Neural progenitor cell (in vitro differentiated cells): ENCODE data around the gene ILKAP. TPM values are rescaled to one million over a fixed set of nuclear protein-coding genes. Genes with fewer than 3 reads are reported as not detected.

ENCODE experiments used
- DNase-seq: peaks from one replicate; pipeline ENCODE4 v3.0.0-alpha.2; 2016; ENCODE audit warnings: low spot score
- H2AFZ ChIP-seq: fragments of 200-600 bp; sonication (generic); replicated peaks from 2 replicates; pipeline ENCODE4 v1.6.1; 2016; ENCODE audit warnings: antibody characterized with exemption
- H3F3A ChIP-seq: fragments of 200-600 bp; sonication (generic); 2 replicates; pipeline ENCODE4 v1.6.1; 2016; ENCODE audit warnings: antibody characterized with exemption, low read depth
- H3K27ac ChIP-seq: fragments of 200-600 bp; sonication (generic); 2 replicates; pipeline ENCODE4 v1.5.1; 2016; ENCODE audit warnings: mild to moderate bottlenecking
- H3K27me3 ChIP-seq: fragments of 200-600 bp; sonication (generic); 2 replicates; pipeline ENCODE4 v1.6.1; 2016; ENCODE audit warnings: mild to moderate bottlenecking, moderate library complexity
- H3K36me3 ChIP-seq: fragments of 200-600 bp; sonication (generic); 2 replicates; pipeline ENCODE4 v1.5.1; 2016
- H3K4me1 ChIP-seq: fragments of 200-600 bp; sonication (generic); 2 replicates; pipeline ENCODE4 v1.6.1; 2016; ENCODE audit warnings: mixed run types
- H3K4me2 ChIP-seq: fragments of 200-600 bp; sonication (generic); 2 replicates; pipeline ENCODE4 v1.6.1; 2016
- H3K4me3 ChIP-seq: fragments of 200-600 bp; sonication (generic); 2 replicates; pipeline ENCODE4 v1.5.1; 2016
- H3K79me2 ChIP-seq: fragments of 200-600 bp; sonication (generic); 2 replicates; pipeline ENCODE4 v1.6.1; 2016; ENCODE audit warnings: low read depth
- H3K9ac ChIP-seq: fragments of 200-600 bp; sonication (generic); 2 replicates; pipeline ENCODE4 v1.6.1; 2016
- H3K9me3 ChIP-seq: fragments of 200-600 bp; sonication (generic); 2 replicates; pipeline ENCODE4 v1.5.1; 2016; ENCODE audit warnings: low read depth
- H4K20me1 ChIP-seq: fragments of 200-600 bp; sonication (generic); 2 replicates; pipeline ENCODE4 v1.6.1; 2016; ENCODE audit warnings: low read depth
- H3K27ac Mint-ChIP-seq: 3 replicates; pipeline ENCODE4 v1.8.0; 2021; ENCODE audit warnings: mixed read lengths
- H3K27me3 Mint-ChIP-seq: 2 replicates; pipeline ENCODE4 v1.8.0; 2022; ENCODE audit warnings: low read depth, mild to moderate bottlenecking, inconsistent platforms, moderate library complexity, mixed read lengths; ENCODE audit not compliant: insufficient read depth
- H3K36me3 Mint-ChIP-seq: 3 replicates; pipeline ENCODE4 v1.8.0; 2021; ENCODE audit warnings: mixed read lengths
- H3K4me1 Mint-ChIP-seq: 3 replicates; pipeline ENCODE4 v1.8.0; 2021; ENCODE audit warnings: mixed read lengths
- H3K4me3 Mint-ChIP-seq: 3 replicates; pipeline ENCODE4 v1.8.0; 2021; ENCODE audit warnings: mild to moderate bottlenecking, moderate library complexity, mixed read lengths
- H3K9me3 Mint-ChIP-seq: 3 replicates; pipeline ENCODE4 v1.8.0; 2020; ENCODE audit warnings: mixed read lengths
- CTCF ChIP-seq: fragments of 200-600 bp; sonication (generic); IDR thresholded peaks from 2 replicates; pipeline ENCODE4 v1.5.1; 2017; ENCODE audit warnings: antibody characterized with exemption, mild to moderate bottlenecking
- EZH2 ChIP-seq: fragments of 200-600 bp; sonication (generic); IDR thresholded peaks from 2 replicates; pipeline ENCODE4 v1.6.1; 2017; ENCODE audit warnings: antibody characterized with exemption, mild to moderate bottlenecking, moderate library complexity
- EZH2phosphoT487 ChIP-seq: fragments of 200-600 bp; sonication (generic); IDR thresholded peaks from 2 replicates; pipeline ENCODE4 v1.6.1; 2017; ENCODE audit warnings: antibody characterized with exemption
- total RNA-seq: library from RNA; depleted of rRNA; stranded (reverse); fragments of >200 nt; gene quantifications from 2 replicates; pipeline ENCODE4 v1.2.3, GENCODE V29; 2015; ENCODE audit warnings: low replicate concordance

The ILKAP gene
- total RNA-seq, 1 donor from 2014 or later: 19.0 TPM

- H3K36me3 Mint-ChIP-seq: peaks cover 15% of the 10 kb centered on the region
- H3F3A ChIP-seq: no peaks in the 10 kb centered on the region
- H3K27me3 ChIP-seq: peaks cover 34% of the 10 kb centered on the region
- no peak overlapping the region for H3K27ac Mint-ChIP-seq
- no peak overlapping the region for H3K9ac ChIP-seq
- no peak for DNase-seq
- H3K9me3 ChIP-seq: no peaks in the 10 kb centered on the region
- peaks cover 3% of the 10 kb centered on the region for H3K9me3 Mint-ChIP-seq
- H3K4me1 ChIP-seq: no peaks in the 10 kb centered on the region
- no peak overlapping the region for H3K4me3 Mint-ChIP-seq
- H3K79me2 ChIP-seq: no peaks in the 10 kb centered on the region
- no peak overlapping the region for H3K27ac ChIP-seq
- H4K20me1 ChIP-seq: peaks cover 12% of the 10 kb centered on the region
- TF ChIP-seq EZH2phosphoT487: no peak
- TF ChIP-seq CTCF: no peak
- TF ChIP-seq EZH2: no peak
- H3K4me2 ChIP-seq: no peak overlapping the region
- H3K27me3 Mint-ChIP-seq: peaks cover 15% of the 10 kb centered on the region
- H3K36me3 ChIP-seq: no peaks in the 10 kb centered on the region
- H2AFZ ChIP-seq: no peak overlapping the region
- peaks cover 3% of the 10 kb centered on the region for H3K4me1 Mint-ChIP-seq
- no peak overlapping the region for H3K4me3 ChIP-seq
Observed at GRCh38 chr2:238167761-238168160, 35.7 kb downstream of the ILKAP start.

GRCh38 chr2:238167344-238167715 is 36.2 kb downstream of the ILKAP start:
- H3K79me2 ChIP-seq: no peaks in the 10 kb centered on the region
- H3K9ac ChIP-seq: no peak overlapping the region
- H2AFZ ChIP-seq: no peak overlapping the region
- H3F3A ChIP-seq: no peaks in the 10 kb centered on the region
- no peaks in the 10 kb centered on the region for H3K9me3 ChIP-seq
- H3K27ac Mint-ChIP-seq: no peak overlapping the region
- H4K20me1 ChIP-seq: peaks cover 15% of the 10 kb centered on the region
- H3K9me3 Mint-ChIP-seq: peaks cover 3% of the 10 kb centered on the region
- no peaks in the 10 kb centered on the region for H3K36me3 ChIP-seq
- H3K4me1 Mint-ChIP-seq: peaks cover 3% of the 10 kb centered on the region
- H3K27me3 Mint-ChIP-seq: peaks cover 18% of the 10 kb centered on the region
- no peak overlapping the region for H3K27ac ChIP-seq
- no peak overlapping the region for H3K4me3 Mint-ChIP-seq
- H3K4me1 ChIP-seq: no peaks in the 10 kb centered on the region
- H3K4me3 ChIP-seq: no peak overlapping the region
- no peak overlapping the region for H3K4me2 ChIP-seq
- H3K36me3 Mint-ChIP-seq: peaks cover 13% of the 10 kb centered on the region
- no peak for DNase-seq
- H3K27me3 ChIP-seq: peaks cover 39% of the 10 kb centered on the region
- TF ChIP-seq CTCF: no peak
- no peak for TF ChIP-seq EZH2
- no peak for TF ChIP-seq EZH2phosphoT487

- peaks cover 15% of the 10 kb centered on the region for H4K20me1 ChIP-seq
- H3K4me2 ChIP-seq: no peak overlapping the region
- peaks cover 45% of the 10 kb centered on the region for H3K27me3 ChIP-seq
- Mint-ChIP-seq H3K27ac (no peak overlapping the region), H3K9me3 (peaks cover 3% of the 10 kb centered on the region), H3K4me3 (no peak overlapping the region), H3K36me3 (peaks cover 12% of the 10 kb centered on the region), H3K27me3 (peaks cover 19% of the 10 kb centered on the region), H3K4me1 (peaks cover 3% of the 10 kb centered on the region)
- no peak for DNase-seq
- no peak overlapping the region for H3K9ac ChIP-seq
- no peaks in the 10 kb centered on the region for H3K4me1 ChIP-seq
- H2AFZ ChIP-seq: no peak overlapping the region
- no peak overlapping the region for H3K4me3 ChIP-seq
- no peaks in the 10 kb centered on the region for H3K36me3 ChIP-seq
- no peaks in the 10 kb centered on the region for H3K9me3 ChIP-seq
- H3K27ac ChIP-seq: no peak overlapping the region
- no peaks in the 10 kb centered on the region for H3F3A ChIP-seq
- TF ChIP-seq EZH2phosphoT487: no peak
- no peak for TF ChIP-seq CTCF
- TF ChIP-seq EZH2: no peak
- H3K79me2 ChIP-seq: no peaks in the 10 kb centered on the region
Observed at GRCh38 chr2:238166391-238167343, 36.8 kb downstream of the ILKAP start.
